ENCODE measurements around the gene GALNT16.
"Not testable (repeated sequence)": the region's sequence is repeated elsewhere in the genome, so short reads cannot be mapped to it uniquely, and the experiment has no call there.

Gene GALNT16

DNA sequence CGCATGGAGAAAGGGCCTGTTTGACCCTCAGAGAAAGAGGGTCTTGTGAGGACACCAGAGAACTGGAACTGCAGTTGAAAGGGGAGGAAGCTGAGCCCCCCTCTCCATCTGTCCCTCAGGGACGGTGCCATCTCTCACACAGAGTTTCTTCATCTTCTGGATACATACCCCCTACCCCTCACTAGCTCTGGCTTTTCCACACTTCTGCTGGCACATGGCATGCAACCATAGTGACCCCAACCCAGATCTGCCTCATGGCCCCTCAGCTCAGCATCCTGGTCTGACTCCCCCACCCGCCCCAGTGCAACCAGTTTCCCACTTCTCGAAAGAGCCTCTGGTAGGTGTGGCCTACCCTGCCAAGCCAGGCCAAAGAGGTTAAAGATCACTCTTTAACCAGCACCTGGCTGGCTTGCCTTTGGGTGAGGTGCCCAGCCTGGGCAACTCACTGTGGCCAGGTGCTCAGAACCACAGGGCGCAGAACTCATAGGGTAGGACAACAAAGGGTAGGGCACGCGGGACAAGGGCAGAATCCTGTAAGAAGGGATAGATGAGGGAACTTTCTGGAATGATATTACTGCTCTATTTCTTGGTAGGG, 25.8 kb downstream of the GALNT16 start:
- no peak for DNase-seq (ENCODE audit: low read depth)

DNA sequence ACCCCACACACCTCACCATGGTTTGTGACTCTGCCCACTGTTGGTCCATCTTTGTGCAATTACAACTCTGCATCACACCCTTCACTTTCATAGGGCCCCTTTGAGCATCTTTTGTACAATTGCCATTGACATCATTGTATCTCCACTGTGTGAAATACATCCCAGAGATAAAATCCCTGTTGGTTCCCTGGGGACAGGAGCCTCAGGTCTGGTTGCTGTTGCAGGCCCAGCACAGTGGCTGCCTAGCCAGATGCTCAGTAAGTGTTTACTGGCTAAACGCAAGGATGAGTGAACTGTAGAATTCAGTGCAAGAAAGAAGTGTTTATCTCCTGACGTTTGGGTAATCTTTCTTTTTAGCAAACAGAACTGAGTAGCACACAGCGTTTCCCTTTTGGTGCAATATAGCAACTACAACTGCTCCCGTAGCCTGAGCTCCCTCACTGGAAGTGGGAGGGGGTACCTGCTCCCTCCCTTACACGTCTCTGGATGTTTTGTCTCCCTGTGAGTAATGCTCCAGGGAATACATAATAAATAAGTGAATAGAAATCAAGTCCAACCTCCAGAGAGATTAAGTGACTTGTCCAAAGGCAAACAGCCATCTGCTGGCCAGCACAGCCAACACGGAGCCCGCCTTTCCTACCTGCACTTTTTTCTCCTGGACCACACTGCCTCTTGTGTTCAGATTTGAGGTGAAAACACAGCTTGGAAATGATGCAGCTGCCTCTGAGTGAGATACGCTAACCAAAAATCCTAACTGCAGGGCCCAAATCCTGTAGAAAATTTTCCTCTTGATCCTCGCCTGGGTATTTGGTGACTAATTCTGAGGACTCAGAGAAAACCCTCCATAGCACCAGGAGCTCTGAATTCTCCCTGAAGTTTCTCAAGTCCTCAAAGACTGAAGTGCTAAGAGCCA, 27.4 kb downstream of the GALNT16 start:
- no peak for DNase-seq (ENCODE audit: low read depth)

DNA sequence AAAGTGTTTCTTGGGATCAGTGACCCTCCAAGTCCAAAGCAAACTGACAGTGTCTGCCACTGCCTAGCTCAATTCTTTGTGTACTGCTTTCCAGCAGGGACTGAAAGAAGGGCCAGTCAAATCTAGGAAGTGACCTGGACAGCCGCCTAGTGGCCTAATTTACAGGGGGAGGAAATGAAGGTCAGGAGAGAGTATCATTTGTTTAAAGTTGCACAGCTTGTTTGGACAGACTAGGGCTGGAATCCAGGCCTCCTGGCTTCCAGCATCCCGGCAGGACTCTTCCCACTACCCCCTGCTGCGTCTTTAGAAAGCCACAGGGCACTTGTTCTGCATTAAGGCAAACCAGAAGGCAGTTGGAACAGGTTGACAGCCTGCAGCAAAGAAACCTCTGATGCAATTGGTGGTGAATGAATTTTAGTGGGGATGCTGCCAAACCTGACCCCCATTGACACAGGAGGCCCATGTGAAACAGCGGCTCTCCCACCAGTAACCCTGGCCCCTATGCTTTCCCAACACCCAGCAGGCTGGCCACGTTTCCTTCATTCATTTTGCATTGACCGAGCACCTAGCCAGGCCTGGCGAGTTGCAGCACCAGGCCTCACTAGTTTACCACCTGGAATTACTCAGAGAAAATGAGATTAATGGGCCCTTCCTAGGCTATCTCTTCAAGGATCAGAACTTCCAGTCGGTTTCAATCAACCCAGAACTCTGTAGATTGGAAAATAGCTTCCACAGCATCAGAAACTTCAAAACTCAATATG, 28.2 kb downstream of the GALNT16 start:
- DNase-seq (ENCODE audit: low read depth) = no peak

DNA sequence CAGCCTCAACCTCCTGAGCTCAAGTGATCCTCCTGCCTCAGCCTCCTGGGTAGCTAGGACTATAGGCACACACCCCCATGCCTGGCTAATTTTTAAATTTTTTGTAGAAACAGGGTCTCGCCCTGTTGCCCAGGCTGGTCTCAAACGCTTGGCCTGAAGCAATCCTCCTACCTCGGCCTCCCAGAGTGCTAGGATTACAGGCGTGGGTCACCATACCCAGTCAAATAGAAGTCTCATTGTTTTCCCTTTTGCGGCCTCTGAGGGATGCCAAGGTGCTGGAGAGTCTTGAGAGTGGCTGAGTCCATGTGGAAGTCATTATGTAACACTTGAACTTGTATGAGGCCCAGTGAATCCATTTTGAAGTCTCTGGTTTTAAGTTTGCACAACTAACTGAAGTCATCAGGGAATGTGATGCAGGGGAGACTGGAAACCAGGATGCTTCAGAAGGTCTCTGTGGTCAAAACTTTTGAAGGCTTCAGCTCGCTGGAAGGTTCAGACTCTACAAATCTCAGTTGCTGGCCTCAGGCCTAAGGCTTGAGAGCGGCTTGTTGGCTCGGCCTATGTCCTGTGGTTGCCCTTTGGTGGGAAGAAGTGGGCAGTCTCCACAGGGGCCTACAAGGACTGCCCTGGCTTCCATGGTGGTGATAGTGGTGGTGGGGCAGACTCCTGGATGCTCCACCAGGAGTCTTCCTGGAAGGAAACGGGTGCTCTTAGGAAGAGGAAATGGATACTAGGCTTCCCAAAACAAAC, 29.2 kb downstream of the GALNT16 start:
- no peak for DNase-seq (ENCODE audit: low read depth)

DNA sequence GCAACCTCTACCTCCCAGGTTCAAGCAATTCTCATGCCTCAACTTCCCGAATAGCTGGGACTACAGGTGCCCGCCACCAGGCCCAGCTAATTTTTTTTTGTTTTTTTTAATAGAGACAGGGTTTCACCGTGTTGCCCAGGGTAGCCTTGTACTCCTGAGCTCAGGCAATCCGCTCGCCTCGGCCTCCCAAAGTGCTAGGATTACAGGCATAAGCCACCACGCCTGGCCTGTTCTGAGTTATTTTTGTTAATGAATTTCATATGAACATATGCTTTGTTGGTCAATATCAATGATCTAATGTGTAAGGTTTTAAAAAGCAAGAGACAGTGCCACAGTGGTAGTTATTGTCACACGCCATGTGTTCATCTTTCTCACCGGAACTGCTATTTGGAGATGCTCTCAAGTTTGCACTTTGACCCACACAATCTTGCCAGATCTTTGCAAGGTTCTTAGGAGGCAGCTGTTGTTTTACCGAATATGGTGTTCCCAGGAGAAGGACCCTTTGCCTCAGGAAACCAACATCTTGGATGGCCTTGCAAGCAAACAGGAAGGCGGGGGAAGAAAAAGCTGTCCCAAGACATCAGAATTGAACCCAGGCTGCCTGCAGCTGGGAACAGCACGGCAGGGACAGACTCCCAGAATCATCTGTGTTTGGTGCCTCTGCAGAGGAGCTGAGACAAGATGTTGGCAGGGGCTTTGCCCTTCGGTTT, 30.0 kb downstream of the GALNT16 start:
- no peak for DNase-seq (ENCODE audit: low read depth)

DNA sequence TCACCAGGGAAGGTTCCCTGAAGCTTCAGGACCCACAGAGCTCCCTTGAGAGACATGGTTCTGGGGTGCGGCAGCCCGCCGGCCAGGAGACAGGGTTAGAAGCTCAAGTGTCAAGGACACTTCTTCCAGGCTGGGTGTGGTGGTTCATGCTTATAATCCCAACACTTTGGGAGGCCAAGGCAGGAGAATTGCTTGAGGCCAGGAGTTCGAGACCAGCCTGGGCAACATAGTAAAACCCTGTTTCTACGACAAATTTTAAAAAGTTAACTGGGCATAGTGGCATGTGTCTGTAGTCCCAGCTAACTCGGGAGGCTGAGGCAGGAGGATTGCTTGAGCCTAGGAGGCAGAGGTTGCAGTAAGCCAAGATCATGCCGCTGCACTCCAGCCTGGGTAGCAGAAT, 30.9 kb downstream of the GALNT16 start:
- DNase-seq (ENCODE audit: low read depth) = not testable (repeated sequence)

DNA sequence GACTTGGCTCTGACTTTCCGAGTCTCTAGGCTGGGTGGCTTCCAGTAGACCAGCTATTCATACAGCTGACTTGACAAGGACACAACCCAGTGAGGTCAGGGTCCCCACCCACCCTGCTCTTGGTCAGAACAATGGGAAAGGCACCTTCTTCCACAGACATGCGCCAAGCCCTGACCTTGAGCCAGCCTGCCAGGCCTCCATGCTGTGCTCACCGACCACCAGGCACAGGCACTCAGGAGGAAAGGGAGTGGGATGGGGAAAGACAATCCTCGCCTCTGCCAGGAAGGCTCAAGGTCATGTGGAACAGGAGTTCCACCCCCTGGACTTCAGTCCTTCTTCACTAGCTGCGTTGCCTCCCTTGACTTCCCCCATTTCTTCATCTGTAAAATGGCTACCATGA, 31.4 kb downstream of the GALNT16 start:
- DNase-seq (ENCODE audit: low read depth) = no peak

DNA sequence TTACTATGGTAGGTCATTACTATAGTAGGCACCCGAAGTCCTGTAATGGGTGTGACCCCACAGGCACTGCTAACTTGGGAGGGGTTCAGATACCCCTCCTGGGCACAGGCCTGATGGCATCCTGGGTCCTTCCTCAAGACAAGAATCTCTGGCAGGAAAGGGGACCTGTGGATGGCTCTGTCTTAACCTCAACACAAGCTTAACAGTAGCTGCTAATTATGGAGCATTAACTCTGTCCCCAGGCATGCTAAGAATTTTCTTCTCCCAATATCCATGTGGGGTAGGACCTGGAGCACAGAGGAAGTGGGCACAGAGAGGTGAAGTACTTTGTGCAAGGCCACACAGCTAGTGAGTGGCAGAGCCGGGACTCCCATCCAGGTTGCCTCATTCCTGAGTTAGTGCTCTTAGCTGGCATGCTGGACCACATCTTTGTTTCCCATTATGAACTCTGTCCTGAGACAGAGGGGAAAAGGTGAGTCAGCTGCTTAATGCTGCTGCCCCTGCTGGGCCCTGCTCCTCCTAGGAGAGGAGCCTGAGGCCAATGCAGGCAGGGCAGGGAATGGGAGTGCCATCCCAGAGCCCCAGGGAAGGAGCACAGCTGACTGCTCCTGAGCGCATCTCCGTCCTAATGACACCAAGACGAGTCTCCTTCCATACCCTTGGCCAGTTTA, 32.1 kb downstream of the GALNT16 start:
- DNase-seq (ENCODE audit: low read depth) = no peak

DNA sequence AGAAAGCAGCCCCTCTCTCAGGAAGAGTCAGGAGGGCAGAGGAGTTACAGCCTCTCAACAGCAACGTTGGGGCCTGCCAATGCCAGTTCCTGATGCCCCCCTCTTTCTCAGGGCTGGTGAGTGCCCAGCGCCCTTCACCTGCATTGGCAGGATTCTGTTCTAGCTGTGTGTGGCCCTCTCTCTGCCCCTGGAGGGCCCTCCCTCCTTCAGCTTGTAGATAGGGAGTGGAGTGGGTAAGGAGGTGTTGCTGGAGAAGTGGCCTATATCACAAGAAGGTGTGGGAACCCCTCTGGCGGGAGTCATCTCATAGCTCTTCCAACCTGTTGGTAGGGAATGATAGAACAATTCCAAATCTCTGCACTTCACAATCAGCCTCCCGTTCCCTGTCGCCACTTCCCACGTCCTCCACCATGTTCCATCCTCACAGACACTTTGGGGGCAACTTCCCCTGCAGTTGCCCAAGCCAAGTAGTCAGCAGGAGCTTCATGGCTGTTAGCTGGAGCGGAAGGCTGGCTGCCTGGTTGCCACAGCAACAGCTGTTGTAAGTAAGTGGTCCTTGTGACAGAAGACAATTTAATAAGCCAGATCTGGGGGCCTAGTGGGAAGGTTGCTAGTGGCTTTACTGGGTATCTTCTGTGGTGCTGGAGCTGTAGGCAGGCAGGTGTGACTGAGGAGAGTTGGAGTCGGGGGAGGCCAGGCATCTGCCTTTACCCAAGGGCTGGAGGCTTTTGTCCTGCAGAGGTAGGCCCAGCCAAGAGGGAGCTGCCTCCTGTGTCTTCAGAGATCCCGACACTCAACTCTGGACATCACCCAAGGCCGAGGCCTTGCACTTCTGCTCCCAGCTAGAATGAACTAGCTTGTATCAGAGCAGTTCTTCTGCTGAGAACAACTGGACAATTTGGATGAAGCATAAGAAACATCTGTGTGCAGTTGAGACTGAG, 38.4 kb downstream of the GALNT16 start:
- no peak for DNase-seq (ENCODE audit: low read depth)

DNA sequence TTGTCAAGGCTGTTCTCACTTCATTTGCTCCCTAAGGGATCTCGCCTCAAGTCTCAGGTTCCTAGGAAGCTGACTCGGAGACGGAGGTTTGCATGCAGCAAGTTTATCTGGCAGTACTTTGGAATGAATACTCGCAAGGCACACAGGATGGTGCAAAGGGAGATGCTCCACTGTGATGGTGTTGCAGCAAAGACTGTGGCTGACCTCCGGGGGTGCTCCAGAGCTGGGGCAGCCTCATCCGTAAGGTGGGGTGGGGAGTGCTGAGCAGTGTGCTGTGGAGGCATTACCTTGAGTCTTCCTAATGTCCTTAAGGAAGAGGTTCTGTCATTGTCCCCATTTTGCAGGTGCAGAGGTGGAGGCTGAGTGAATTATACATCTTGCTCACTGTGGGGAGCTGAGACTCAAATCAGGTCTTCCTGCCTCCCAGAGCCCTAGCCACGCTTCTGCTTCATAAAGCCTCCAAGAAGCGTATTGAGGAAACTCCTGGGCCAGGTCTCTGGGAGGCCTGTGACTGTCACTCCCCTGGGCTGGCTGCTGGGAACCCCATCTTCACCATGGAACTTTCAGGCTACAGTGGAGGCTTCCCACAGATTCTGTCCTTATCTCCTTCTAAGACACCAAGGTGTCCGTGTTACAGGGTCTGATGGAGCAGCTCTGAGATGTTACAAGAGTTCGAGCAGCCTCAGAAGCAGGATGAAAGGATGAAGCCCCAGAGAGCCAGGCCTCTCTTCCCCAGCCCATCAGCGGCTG, 39.5 kb downstream of the GALNT16 start:
- no peak for DNase-seq (ENCODE audit: low read depth)

DNA sequence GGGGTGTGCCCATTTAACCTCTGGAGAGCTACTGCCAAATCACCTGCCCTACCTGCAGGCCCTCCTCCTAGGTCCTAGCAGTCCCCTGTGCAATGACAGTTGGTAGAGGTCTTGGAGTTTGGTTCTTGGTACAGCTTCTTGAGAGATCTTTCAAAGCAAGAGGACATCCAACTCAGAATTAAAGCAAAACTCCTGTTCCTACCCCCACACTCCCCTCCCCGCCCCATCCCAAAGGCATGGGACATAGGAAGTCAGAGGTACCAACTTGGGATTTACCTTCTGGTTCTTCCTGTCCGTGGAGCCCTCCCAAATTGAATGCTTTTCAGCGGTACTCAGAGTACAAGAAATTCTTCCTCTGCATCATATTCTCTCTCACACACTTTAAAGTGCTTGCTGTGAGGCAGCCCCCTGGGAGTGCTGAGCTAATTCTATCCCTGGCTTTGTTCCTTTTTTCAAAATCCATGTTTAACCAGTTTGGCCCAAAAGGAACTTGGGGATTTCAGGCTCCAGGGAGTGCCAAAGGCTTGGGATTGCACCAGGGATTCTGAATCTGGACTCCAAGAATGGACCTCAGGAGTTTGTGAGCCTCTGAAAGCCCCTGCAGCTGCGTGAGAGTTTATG, 40.8 kb downstream of the GALNT16 start:
- no peak for DNase-seq (ENCODE audit: low read depth)

DNA sequence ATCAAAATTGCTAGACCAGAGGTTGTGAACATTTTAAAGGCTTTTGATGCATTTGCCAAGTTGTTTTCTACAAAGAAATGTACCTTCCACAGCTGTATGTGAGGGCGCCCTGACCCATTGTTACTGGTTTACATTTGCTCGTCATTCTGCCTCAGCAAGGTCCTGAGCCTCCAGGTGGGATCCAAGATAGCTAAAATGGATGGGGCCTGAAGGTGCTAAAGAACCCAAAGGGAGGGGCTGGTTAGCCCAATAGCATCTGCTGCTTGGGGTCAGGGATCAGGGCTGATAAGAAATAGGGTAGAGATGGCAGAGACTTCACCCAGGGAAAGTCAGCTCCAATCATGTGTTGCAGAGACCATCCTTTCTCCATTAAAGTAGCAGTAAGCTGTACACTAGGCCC, 43.1 kb downstream of the GALNT16 start:
- DNase-seq (ENCODE audit: low read depth) = no peak

DNA sequence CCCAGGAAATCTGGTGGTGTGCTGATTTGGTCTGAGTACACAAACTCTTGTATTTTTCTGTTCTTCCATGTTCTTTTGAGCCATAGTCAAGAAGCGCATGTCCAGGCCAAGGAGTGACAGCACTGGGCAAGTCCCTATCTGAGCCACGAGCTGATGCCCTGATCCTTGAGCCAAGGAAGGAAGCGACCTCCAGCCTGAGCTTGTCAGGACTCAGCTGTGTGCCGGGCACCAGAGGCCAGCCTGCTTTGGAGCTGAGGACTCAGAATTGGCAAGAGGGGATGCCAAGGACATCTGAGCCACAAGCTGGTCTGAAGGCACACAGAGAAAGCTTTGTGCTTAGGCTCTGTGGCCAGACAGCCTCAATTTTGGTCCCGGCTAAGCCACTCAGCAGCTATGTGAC, 52.6 kb downstream of the GALNT16 start:
- no peak for DNase-seq (ENCODE audit: low read depth)

DNA sequence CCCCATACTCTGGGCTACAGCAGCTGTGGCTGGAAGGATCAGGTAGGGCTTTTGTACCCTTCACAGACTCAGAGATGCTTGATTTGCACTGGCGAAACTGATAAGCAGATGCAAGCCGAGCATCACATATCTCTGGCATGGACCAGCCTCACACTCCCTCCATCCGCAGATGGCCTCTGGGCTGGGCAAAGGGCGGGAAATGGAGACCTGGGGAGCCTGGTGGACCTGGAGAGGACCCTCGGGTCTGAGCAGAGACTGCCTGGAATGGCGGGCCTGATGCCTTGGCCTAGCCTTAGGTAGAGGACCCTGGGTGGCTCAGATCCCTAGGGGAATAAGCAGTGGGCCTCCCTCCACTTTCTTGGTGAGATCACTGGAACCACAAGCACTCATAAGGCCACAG, 53.2 kb downstream of the GALNT16 start:
- DNase-seq (ENCODE audit: low read depth) = no peak

DNA sequence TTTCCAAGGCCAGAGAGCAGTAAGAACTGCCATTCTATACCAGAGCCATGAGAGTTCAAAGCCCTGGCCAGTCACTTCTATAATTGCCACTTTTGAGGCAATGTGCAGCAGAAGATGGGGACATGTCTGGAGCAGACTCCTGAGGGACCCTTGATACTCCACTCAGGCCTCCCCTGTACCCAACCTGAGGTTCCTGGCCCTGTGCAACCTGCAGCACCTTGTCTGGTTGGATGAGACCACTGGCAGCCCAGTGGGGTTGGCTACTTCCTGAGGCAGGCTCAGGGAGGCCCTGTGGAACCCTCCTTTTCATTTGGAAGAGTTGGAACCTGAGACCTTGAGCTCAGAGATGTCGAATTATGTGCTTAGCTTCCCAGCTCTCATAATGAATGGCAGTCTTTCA, 54.4 kb downstream of the GALNT16 start:
- DNase-seq (ENCODE audit: low read depth) = no peak

DNA sequence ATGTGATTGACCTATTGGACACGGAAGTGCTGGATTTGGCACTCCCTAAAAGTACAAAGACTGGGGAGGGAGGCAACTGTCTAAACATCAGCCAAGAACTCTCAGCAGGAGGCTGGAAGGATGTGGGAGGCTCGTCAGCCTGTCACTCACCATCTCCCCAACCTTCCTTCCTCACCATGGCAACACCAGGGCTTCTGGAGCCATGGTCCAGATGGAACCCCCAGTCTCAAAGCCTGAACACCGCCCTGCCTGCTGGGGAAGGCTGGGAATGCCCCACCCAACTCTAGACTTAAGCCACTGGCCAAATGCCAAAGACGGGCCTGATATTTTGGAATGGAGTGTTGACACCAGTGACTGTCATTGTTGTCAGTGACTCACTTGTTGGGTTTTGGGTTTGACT, 55.3 kb downstream of the GALNT16 start:
- no peak for DNase-seq (ENCODE audit: low read depth)

DNA sequence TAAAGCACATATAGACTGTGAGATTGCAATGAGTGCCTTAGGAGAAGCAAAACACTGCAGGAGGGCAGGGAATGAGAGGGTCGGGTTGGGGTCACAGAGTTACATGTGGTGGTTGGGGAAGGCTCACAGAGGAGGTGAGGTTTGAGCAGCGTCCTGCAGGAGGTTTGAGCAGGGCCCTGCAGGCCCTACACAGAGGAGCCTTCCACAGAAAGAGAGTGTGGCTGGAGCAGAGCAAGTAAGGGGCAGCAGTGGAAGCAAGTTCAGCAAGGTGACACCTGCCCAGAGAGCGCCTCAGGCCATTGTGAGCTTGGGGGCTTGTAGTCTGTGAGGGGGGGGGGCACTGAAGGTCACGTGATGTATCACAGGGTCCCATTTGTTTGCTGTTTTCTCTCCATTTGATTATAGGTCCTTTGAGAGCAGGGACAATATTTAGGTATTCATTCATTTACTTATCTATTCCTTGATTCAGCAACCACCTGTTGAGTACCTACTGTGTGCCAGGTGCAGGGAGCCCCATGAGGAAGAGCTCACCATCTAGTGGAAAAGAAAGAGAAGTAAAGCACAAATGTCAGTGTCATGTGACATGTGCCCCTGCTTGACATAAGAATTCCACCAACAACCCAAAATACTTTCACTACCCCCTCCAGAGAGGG, 56.6 kb downstream of the GALNT16 start:
- DNase-seq (ENCODE audit: low read depth) = no peak

DNA sequence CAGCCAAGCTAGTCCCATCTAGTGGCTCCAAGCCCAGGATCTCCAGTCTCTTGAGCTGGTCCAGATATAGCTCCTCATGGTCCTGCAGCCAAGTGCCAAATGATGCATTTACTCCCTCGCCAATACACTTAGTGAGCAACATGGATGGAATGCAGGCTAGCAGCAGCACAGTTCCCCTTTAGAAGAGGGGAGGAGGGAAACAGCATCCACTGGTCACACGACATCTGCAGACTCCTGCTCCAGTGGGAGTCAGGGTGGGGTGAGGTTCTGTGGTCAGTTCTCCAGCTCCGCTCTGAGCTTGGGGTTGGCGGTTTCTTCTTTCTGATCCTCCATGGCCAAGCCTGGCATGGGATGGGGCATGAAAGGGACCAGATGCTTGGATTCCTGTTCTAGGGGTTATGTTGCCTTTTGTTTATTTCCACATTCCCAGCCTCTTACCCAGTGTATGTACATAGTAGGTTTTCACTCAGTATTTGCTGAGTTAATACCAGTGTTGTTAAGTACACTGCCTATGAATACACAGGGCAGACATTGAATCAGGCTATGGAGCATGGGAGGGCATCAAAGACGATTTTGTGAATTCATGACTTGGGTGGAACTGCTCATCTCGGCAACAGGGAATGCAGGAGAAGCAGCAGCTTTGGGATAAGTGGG, 57.3 kb downstream of the GALNT16 start:
- no peak for DNase-seq (ENCODE audit: low read depth)
